HepG2 (cell line): ENCODE measurements around the gene CUEDC2. TPM values are rescaled to one million over a fixed set of nuclear protein-coding genes. Genes with fewer than 3 reads are reported as not detected.

Source experiments
- AHR ChIP-seq: IDR thresholded peaks from 2 replicates; pipeline ENCODE4 v1.6.1; 2018; ENCODE audit warnings: missing genetic modification reagents, missing compliant biosample characterization
- CC2D1A ChIP-seq: sonication (generic); formaldehyde crosslinking; IDR thresholded peaks from 2 replicates; pipeline ENCODE4 v1.8.1; 2023; ENCODE audit warnings: mild to moderate bottlenecking, missing genetic modification reagents
- E2F2 ChIP-seq: sonication (generic); formaldehyde crosslinking; IDR thresholded peaks from 2 replicates; pipeline ENCODE4 v1.4.0; 2020; ENCODE audit warnings: missing genetic modification reagents, borderline replicate concordance
- HMGXB3 ChIP-seq: sonication (generic); formaldehyde crosslinking; IDR thresholded peaks from 2 replicates; pipeline ENCODE4 v1.4.0; 2020; ENCODE audit warnings: missing genetic modification reagents, borderline replicate concordance
- KDM2A ChIP-seq: sonication (generic); formaldehyde crosslinking; IDR thresholded peaks from 2 replicates; pipeline ENCODE4 v1.4.0; 2020; ENCODE audit warnings: low read depth, missing genetic modification reagents, borderline replicate concordance
- KDM5A ChIP-seq: fragments of 200-600 bp; sonication (generic); IDR thresholded peaks from 2 replicates; pipeline ENCODE4 v1.7.0; 2018; ENCODE audit warnings: antibody characterized with exemption, mild to moderate bottlenecking, low read length, borderline replicate concordance
- KLF15 ChIP-seq: sonication (generic); formaldehyde crosslinking; IDR thresholded peaks from 2 replicates; pipeline ENCODE4 v1.8.1; 2023; ENCODE audit warnings: borderline replicate concordance, mild to moderate bottlenecking, inconsistent platforms, missing genetic modification reagents, mixed read lengths
- NR3C1 ChIP-seq: sonication (generic); formaldehyde crosslinking; IDR thresholded peaks from 2 replicates; pipeline ENCODE4 v1.4.0; 2020; ENCODE audit warnings: missing genetic modification reagents
- STAG1 ChIP-seq: sonication (generic); formaldehyde crosslinking; IDR thresholded peaks from 2 replicates; pipeline ENCODE4 v1.4.0; 2020; ENCODE audit warnings: missing genetic modification reagents
- ZBTB34 ChIP-seq: sonication (generic); formaldehyde crosslinking; IDR thresholded peaks from 2 replicates; pipeline ENCODE4 v1.8.0; 2022; ENCODE audit warnings: mild to moderate bottlenecking, missing genetic modification reagents
- ZNF512B ChIP-seq: sonication (generic); formaldehyde crosslinking; IDR thresholded peaks from 2 replicates; pipeline ENCODE4 v1.5.1; 2020; ENCODE audit warnings: missing genetic modification reagents, mild to moderate bottlenecking, borderline replicate concordance
- ZNF616 ChIP-seq: sonication (generic); formaldehyde crosslinking; IDR thresholded peaks from 2 replicates; pipeline ENCODE4 v1.5.0; 2020; ENCODE audit warnings: low read depth, mild to moderate bottlenecking, missing genetic modification reagents
- ZNF776 ChIP-seq: sonication (generic); formaldehyde crosslinking; IDR thresholded peaks from 2 replicates; pipeline ENCODE4 v1.4.0; 2020; ENCODE audit warnings: mild to moderate bottlenecking, missing genetic modification reagents
- ZSCAN31 ChIP-seq: sonication (generic); formaldehyde crosslinking; IDR thresholded peaks from 2 replicates; pipeline ENCODE4 v1.5.0; 2020; ENCODE audit warnings: low read depth, mild to moderate bottlenecking, missing genetic modification reagents
- polyA plus RNA-seq, 8 experiments: library from polyadenylated mRNA; depleted of rRNA in 3 of 8; stranded (reverse) in 7 of 8; unstranded in 1 of 8; fragments of >200 nt; fragmentation: Illumina TruSeq in 4 of 8; extraction: Trizol in 4 of 8; gene quantifications; 2 replicates each; pipeline versions ENCODE4 v1.2.1 to v1.2.3, GENCODE V29; 2011 to 2016; ENCODE audit warnings: low read depth in 4 of 8, missing spikeins in 1 of 8, mixed read lengths in 1 of 8; ENCODE audit not compliant: insufficient read depth in 1 of 8
- total RNA-seq, 5 experiments: library from RNA; depleted of rRNA; stranded (reverse); fragments of >200 nt; fragmentation: Illumina TruSeq; extraction: Trizol; gene quantifications; 2 replicates each; pipeline ENCODE4 v1.2.3, GENCODE V29; 2016; ENCODE audit warnings: low read depth in 1 of 5
- TF ChIP-seq, protein P1 (sequence below): sonication (generic); formaldehyde crosslinking; IDR thresholded peaks from 2 replicates; pipeline ENCODE4 v1.4.0; 2020; ENCODE audit warnings: mild to moderate bottlenecking, low read depth, missing genetic modification reagents

CUEDC2 gene
- total and polyA plus RNA-seq, 2 of the 13 experiments (the other 11 are each of a cell fraction or from before 2014, with no cell fraction given): 13.1 to 18.4 TPM

DNA sequence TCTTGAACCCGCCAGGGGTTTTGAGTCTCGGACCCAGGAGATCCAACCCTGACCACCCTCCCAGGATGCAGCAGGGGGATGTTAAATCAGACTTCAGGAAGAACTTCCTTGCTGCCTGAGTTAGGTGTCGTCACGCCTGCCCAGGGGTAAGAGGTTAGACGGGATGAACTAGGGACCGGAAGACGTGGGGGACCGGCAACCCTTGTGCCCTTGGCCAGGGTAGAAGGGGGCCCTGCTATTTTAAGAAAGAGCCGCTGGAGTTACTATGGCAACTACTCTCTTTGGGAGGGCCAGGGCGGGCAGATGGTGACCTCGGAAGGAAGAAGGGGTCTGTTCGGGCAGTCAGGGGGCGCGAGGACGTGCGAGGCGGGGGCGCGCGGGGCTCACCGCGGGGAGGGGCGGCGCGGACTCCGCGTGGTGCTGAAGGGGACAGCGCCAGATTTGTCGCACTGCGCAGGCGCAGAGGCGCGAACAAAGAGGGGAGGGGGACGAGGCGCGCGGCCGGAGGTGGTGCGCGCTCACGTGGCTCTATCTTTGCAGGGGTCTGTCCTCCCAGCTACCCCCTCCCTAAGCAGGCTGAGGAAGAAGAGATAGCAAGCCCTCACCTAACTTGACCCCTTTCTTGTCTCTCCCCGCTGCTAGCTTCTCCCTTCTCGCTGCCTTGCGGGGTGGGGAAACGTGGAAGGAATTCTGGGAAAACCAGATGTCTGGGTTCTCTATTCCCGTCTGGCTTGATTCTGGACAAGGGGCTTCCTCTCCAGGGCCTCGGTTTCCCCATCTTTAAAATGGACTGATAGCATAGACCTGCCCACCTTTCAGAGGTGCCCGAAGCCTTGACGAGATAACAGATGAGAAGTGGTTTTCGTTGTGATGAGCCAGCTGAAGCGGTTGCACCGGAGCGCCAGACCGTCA is 12.8 kb downstream of the CUEDC2 start (continued):
- TF ChIP-seq ZNF512B (no peak), KDM2A (peak; percentile 75), NR3C1 (no peak), KDM5A (no peak; the same call in 1 of the 2 replicates), KLF15 (no peak), ZSCAN31 (CRISPR knock-in tag) (peak; percentile 70; the same call in 1 of the 2 replicates), STAG1 (CRISPR knock-in tag) (no peak), HMGXB3 (CRISPR knock-in tag) (no peak), ZBTB34 (CRISPR knock-in tag) (no peak), CC2D1A (CRISPR knock-in tag) (0 out of 2 replicates have a peak, but pooled peaks have one; percentile 80), ZNF616 (0 out of 2 replicates have a peak, but pooled peaks have one; percentile 28), ZNF776 (CRISPR knock-in tag) (peak; percentile 67; the same call in 1 of the 2 replicates), AHR (CRISPR knock-in tag) (no peak), E2F2 (CRISPR knock-in tag) (peak; percentile 69; the same call in 1 of the 2 replicates)
- TF ChIP-seq, protein P1, sequence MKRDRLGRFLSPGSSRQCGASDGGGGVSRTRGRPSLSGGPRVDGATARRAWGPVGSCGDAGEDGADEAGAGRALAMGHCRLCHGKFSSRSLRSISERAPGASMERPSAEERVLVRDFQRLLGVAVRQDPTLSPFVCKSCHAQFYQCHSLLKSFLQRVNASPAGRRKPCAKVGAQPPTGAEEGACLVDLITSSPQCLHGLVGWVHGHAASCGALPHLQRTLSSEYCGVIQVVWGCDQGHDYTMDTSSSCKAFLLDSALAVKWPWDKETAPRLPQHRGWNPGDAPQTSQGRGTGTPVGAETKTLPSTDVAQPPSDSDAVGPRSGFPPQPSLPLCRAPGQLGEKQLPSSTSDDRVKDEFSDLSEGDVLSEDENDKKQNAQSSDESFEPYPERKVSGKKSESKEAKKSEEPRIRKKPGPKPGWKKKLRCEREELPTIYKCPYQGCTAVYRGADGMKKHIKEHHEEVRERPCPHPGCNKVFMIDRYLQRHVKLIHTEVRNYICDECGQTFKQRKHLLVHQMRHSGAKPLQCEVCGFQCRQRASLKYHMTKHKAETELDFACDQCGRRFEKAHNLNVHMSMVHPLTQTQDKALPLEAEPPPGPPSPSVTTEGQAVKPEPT (CRISPR knock-in tag): no peak
